SH-SY5Y (cell line): ENCODE results near the gene IP6K3.

Source experiments
- GATA2 ChIP-seq: IDR thresholded peaks from 2 replicates; pipeline ENCODE4 v1.6.1; 2011; ENCODE audit warnings: mild to moderate bottlenecking, low read depth, low read length
- GATA3 ChIP-seq: IDR thresholded peaks from 2 replicates; pipeline ENCODE4 v1.6.1; 2011; ENCODE audit warnings: low read depth, mild to moderate bottlenecking, low read length, moderate library complexity

- no peak for TF ChIP-seq GATA3
- no peak for TF ChIP-seq GATA2
Measured at GRCh38 chr6:33779290-33779689, 32.6 kb upstream of the IP6K3 start.
